Neutrophil (primary cell): ENCODE results near the gene KCNC4.

Experiments
- H3K27ac ChIP-seq: fragments of 200-600 bp; sonication (generic); 2 replicates; pipeline ENCODE4 v1.5.1; 2016; ENCODE audit warnings: mild to moderate bottlenecking, moderate library complexity
- H3K27me3 ChIP-seq: fragments of 200-600 bp; sonication (generic); 2 replicates; pipeline ENCODE4 v1.6.0; 2016; ENCODE audit warnings: mild to moderate bottlenecking
- H3K36me3 ChIP-seq: fragments of 200-600 bp; sonication (generic); 2 replicates; pipeline ENCODE4 v1.5.1; 2017
- H3K4me1 ChIP-seq, 2 experiments: fragments of 200-600 bp in 1 of 2; sonication (generic) in 1 of 2; 1 replicate in 1 of 2; 2 replicates in 1 of 2; pipeline versions ENCODE4 v1.5.1 to v1.6.1; 2013 to 2016; ENCODE audit warnings: low read depth in 1 of 2, low read length in 1 of 2, mild to moderate bottlenecking in 1 of 2, moderate library complexity in 1 of 2; ENCODE audit not compliant: control insufficient read depth in 1 of 2, insufficient read depth in 1 of 2
- H3K4me3 ChIP-seq, 2 experiments: fragments of 200-600 bp in 1 of 2; sonication (generic) in 1 of 2; 1 replicate in 1 of 2; 2 replicates in 1 of 2; pipeline ENCODE4 v1.5.1; 2013 to 2016; ENCODE audit warnings: low read depth in 1 of 2, low read length in 1 of 2, mild to moderate bottlenecking in 1 of 2, moderate library complexity in 1 of 2
- H3K9me3 ChIP-seq: fragments of 200-600 bp; sonication (generic); 2 replicates; pipeline ENCODE4 v1.5.1; 2016
- TF ChIP-seq, protein P1 (sequence below): fragments of 200-600 bp; sonication (generic); IDR thresholded peaks from 2 replicates; pipeline ENCODE4 v1.5.1; 2016; ENCODE audit warnings: antibody characterized with exemption

KCNC4 gene

DNA sequence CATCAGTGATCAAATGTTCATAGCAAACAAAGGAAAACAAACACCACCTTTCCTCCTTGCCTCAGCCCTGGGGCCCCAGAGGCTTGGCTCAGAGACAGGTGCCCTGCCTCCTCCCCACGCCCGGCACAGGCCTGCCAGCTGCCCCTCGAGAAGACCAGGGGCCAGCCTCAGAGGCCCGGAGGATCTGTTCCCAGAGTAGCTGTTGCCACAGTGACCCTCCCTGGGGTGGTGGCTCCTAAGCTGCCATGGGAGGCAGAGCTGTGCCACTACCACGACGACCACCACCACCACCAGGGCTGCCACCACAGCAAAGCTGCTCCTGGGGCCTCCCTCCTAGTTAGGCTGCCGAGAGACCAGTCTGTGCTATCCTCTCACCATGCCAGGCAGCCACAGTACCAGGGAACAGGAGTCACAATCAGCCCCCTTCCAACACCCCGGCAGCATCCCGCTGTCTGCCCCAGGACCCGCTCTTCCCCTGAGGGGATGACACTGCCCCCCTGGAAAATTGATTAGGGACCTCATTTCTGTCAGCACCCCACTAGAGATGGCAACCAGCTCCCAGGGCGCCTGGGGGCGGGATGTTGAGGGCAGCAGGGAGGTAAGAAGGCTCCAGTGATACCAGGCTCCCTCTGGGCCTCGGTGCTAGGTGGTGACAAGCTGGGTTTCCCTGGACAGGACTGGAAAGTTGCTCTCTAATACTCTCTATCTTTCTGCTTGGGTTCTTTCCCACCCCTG is 30.5 kb downstream of the KCNC4 start:
- H3K27me3 ChIP-seq, result peaks cover 37% of the 10 kb centered on the region

DNA sequence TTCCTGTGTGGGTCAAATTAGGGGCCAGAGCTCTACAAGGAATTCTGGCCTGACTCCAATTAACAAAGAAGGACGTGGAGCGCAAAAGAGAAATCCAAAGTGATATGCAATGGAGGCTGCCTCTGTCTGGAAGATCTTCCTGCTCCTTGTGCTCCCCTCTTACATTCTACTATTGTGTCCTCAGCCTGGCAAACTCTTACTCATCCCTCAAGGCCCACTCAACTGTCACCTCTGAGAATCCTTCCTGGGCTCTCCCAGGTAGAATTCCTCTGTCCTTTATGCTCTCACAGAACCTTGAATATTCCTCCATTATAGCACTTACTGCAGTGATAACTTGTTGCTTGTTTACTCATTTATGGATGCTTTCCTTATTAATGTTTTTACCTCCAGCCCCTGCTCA is 31.4 kb downstream of the KCNC4 start:
- H3K4me1 ChIP-seq, result peaks cover 17 to 19% of the 10 kb centered on the region in 2 experiments
- TF ChIP-seq, protein P1, sequence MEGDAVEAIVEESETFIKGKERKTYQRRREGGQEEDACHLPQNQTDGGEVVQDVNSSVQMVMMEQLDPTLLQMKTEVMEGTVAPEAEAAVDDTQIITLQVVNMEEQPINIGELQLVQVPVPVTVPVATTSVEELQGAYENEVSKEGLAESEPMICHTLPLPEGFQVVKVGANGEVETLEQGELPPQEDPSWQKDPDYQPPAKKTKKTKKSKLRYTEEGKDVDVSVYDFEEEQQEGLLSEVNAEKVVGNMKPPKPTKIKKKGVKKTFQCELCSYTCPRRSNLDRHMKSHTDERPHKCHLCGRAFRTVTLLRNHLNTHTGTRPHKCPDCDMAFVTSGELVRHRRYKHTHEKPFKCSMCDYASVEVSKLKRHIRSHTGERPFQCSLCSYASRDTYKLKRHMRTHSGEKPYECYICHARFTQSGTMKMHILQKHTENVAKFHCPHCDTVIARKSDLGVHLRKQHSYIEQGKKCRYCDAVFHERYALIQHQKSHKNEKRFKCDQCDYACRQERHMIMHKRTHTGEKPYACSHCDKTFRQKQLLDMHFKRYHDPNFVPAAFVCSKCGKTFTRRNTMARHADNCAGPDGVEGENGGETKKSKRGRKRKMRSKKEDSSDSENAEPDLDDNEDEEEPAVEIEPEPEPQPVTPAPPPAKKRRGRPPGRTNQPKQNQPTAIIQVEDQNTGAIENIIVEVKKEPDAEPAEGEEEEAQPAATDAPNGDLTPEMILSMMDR, result no peak
- H3K27me3 ChIP-seq, result peaks cover 42% of the 10 kb centered on the region
- no peaks in the 10 kb centered on the region for H3K36me3 ChIP-seq
- H3K4me3 ChIP-seq, result no peak overlapping the region
- H3K9me3 ChIP-seq, result no peaks in the 10 kb centered on the region
- H3K27ac ChIP-seq, result no peak overlapping the region

More for the DNA sequence above, 30.5 kb downstream of the KCNC4 start:
- TF ChIP-seq, protein P1, result no peak
- H3K27ac ChIP-seq, result no peak overlapping the region
- no peaks in the 10 kb centered on the region for H3K9me3 ChIP-seq
- H3K4me3 ChIP-seq, result no peak overlapping the region
- H3K4me1 ChIP-seq, result peaks cover 26 to 28% of the 10 kb centered on the region in 2 experiments
- no peaks in the 10 kb centered on the region for H3K36me3 ChIP-seq

- Histone ChIP-seq H3K27ac (no peak overlapping the region), H3K9me3 (no peaks in the 10 kb centered on the region), H3K4me3 (no peak overlapping the region), H3K4me1 (peaks cover 17 to 18% of the 10 kb centered on the region in 2 experiments), H3K36me3 (no peaks in the 10 kb centered on the region), H3K27me3 (peaks cover 42% of the 10 kb centered on the region)
- TF ChIP-seq, protein P1, result no peak
Measured at GRCh38 chr1:110242062-110242461, 31.9 kb downstream of the KCNC4 start.

DNA sequence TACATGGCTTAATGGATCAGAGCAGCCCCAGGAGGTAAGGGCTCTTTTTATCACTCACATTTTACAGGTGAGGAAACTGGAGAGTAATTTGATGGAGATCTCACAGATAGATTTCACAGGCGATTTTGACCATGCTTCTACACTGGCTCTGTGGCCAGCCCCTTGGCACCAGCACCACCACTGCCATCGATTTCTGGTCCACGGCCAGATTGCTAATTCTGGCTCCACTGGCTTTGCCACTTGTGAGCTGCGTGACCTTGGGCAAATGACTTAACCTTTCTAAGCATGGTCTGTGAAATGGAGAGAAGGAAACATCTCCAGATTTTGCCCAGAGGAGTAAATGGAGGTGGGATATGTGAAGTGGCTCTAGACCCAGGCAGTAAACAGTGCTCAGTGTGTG is 32.6 kb downstream of the KCNC4 start:
- no peak overlapping the region for H3K27ac ChIP-seq
- TF ChIP-seq, protein P1, result no peak
- H3K27me3 ChIP-seq, result peaks cover 42% of the 10 kb centered on the region
- H3K4me1 ChIP-seq, result peaks cover 17 to 18% of the 10 kb centered on the region in 2 experiments
- no peak overlapping the region for H3K4me3 ChIP-seq
- H3K36me3 ChIP-seq, result no peaks in the 10 kb centered on the region
- H3K9me3 ChIP-seq, result no peaks in the 10 kb centered on the region

- no peak overlapping the region for H3K4me3 ChIP-seq
- TF ChIP-seq, protein P1, result no peak
- no peaks in the 10 kb centered on the region for H3K36me3 ChIP-seq
- no peak overlapping the region for H3K27ac ChIP-seq
- peaks cover 17 to 18% of the 10 kb centered on the region in 2 experiments for H3K4me1 ChIP-seq
- peaks cover 42% of the 10 kb centered on the region for H3K27me3 ChIP-seq
- H3K9me3 ChIP-seq, result no peaks in the 10 kb centered on the region
Measured at GRCh38 chr1:110243146-110243545, 33.0 kb downstream of the KCNC4 start.
